NOMO-1 (cell line): ENCODE measurements around the gene USP1.

ENCODE experiments used
- DNase-seq, 2 experiments: peaks; one replicate each; lab custom pipeline; 2025; ENCODE audit not compliant: unreplicated experiment in 2 of 2; lab: John Stamatoyannopoulos, UW

Gene USP1

DNA sequence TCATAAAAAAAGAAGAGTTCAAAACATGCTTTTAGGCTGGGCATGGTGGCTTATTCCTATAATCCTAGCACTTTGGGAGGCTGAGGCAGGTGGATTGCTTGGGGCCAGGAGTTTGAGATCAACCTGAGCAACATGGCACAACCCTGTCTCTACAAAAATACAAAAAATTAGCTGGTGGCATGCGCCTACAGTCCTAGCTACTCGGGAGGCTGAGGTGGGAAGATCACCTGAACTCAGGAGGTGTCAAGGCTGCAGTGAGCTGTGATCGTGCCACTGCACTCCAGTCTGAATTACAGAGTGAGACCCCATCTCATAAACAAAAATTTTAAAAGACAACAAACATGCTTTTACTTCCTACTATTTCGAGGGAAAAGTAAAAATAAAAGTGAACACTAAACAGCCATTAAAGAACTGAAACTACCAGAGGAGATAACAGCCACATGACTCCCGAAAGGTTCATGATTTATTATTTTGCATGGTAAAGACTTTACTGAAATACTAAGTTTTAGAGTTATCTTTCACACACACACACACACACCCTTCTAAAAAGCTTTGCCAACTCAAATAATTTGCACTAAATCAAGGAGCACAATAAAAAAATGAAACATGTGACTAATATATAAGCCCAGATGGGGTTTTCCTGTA is 48.1 kb downstream of the USP1 start:
- peak in 1 of 2 experiments; percentile 23 for DNase-seq

DNA sequence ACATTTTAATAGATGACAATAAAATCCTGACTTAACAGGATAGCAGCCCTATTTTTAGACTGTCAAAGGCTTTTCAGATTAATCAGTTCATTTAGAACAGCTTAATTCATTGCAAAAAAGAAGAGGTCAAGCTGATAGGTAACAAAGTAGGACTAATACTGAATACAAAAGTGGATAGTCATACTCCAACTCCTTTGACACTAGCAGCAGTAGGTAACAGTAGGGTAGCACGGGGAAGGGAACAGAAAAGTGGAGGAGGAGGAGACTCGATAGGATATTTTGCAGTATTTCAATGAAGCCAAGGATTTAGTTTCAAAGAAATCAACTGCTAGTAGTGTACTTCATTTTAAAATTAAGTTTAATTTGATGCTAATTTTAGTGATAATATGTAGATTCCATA is 51.1 kb downstream of the USP1 start:
- no peak for DNase-seq

- DNase-seq = no peak
Observed at GRCh38 chr1:62492521-62492920, 55.7 kb downstream of the USP1 start.

DNA sequence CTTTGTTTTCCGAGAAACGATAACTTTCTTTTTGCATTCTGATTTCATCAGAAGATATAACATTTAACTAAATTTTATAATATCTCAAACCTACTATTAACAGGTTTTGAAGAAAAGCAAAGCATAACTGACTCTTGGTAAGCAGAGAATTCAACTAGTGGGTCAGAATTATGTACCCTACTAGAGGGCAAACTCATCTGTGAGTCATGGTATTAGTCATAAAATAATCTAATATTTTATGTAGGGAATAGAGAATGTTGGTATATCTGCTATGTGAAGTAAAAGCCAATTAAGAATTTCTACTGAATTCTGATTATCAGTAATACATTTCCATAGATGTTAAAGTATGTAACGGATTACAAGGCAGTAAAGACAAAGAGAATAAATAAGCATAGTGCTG is 56.8 kb downstream of the USP1 start:
- no peak for DNase-seq

- DNase-seq = no peak
Observed at GRCh38 chr1:62494137-62494536, 57.3 kb downstream of the USP1 start.

DNA sequence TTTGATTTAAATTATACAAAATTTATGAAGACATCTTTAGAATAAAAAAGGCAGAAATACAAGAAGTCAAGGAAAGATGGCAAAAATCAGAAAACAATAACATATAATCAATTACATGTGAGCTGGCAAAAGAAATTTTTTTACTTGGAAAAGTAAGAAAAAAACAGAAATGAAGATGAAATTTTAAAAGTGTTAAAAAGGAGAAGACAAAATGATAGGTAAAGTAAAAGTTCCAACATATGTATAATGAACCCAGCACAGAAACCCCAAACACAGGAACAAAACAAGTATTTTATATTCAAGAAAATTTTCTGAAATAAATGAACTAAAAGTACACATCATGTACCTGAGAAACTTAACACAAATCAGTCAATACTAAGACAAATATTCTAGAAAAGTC is 63.4 kb downstream of the USP1 start:
- no peak for DNase-seq
